ENCODE measurements around the gene PAPSS1.
"Not testable (repeated sequence)": the region's sequence is repeated elsewhere in the genome, so short reads cannot be mapped to it uniquely, and the experiment has no call there.

The PAPSS1 gene

DNA sequence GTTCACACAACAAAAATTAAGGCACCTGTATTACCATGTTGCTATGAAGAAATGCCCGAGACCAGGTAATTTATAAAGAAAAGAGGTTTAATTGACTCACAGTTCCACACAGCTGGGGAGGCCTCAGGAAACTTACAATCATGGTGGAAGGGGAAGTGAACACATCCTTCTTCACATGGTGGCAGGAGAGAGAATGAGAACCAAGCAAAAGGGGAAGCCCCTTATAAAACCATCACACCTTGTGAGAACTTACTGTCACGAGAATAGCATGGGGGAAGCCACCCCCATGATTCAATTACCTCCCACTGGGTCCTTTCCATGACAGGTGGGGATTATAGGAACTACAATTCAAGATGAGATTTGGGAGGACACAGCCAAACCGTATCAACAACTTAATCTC lies 68.6 kb downstream of the PAPSS1 start:
- not testable (repeated sequence) for H3K9ac ChIP-seq (ENCODE audit: low read length in 2 of 2); H3K4me3 ChIP-seq (ENCODE audit: low read length in 2 of 2); H3K9me3 ChIP-seq (ENCODE audit: control insufficient read depth in 2 of 2, low read length in 2 of 2); H3K4me1 ChIP-seq (ENCODE audit: control insufficient read depth, insufficient read depth, low read length); H3K27me3 ChIP-seq (ENCODE audit: control insufficient read depth in 1 of 2, insufficient read depth in 2 of 2, low read length in 2 of 2); H3K27ac ChIP-seq (ENCODE audit: low read length)
- H3K36me3 ChIP-seq (ENCODE audit: control insufficient read depth in 2 of 2, insufficient read depth in 2 of 2, low read length in 2 of 2): peaks cover 4 to 25% of the 10 kb centered on the region in 2 donors

- Histone ChIP-seq H3K4me1 (ENCODE audit: control insufficient read depth, insufficient read depth, low read length) (no peaks in the 10 kb centered on the region), H3K36me3 (ENCODE audit: control insufficient read depth in 2 of 2, insufficient read depth in 2 of 2, low read length in 2 of 2) (peaks cover 4 to 24% of the 10 kb centered on the region in 2 donors), H3K9me3 (ENCODE audit: control insufficient read depth in 2 of 2, low read length in 2 of 2) (no peaks in the 10 kb centered on the region), H3K4me3 (ENCODE audit: low read length in 2 of 2) (no peak overlapping the region), H3K27me3 (ENCODE audit: control insufficient read depth in 1 of 2, insufficient read depth in 2 of 2, low read length in 2 of 2) (no peaks in the 10 kb centered on the region), H3K9ac (ENCODE audit: low read length in 2 of 2) (no peak overlapping the region), H3K27ac (ENCODE audit: low read length) (no peak overlapping the region)
Measured at GRCh38 chr4:107650251-107650650, 69.8 kb downstream of the PAPSS1 start.

DNA sequence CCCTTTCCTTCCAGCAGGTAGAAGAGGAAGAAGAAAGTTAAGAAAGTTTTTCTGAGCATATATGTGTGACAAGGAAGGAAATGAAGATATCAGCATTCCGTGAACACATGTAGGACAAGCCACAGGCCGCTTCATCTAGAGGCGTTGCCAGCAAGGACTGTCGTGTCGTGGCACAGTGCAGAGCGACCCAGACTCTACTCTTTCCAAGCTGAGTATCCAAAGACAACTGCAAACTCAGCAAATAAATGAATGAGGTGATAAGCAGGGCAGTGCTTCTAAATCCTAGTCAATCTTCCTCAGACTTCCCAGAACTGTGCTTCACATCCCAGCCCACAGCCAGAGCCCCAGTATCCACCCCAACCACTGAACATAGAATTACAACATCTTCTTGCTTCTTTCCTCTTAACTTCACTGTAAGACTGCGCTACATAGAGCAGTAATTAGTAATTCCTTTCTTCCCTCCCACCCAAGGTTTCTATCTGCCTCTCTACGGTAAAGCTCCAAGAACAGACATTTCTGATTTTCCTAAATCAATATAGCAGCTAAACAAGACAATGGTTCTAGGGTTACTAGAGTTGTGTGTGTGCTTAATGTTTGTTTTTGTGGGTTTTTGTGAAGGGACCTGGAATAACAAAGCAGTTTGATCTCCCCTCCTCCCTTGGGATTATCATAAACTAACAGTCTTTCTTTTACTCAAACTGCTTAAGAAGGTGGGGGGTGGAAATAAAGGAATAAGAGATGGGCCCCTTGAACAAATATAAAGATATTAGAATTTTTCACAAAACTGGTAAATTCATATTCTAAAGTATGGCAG lies 71.6 kb downstream of the PAPSS1 start:
- Histone ChIP-seq H3K36me3 (ENCODE audit: control insufficient read depth in 2 of 2, insufficient read depth in 2 of 2, low read length in 2 of 2) (peaks cover 13 to 22% of the 10 kb centered on the region in 2 donors), H3K27ac (ENCODE audit: low read length) (no peak overlapping the region), H3K9ac (ENCODE audit: low read length in 2 of 2) (no peak overlapping the region), H3K4me3 (ENCODE audit: low read length in 2 of 2) (no peak overlapping the region), H3K27me3 (ENCODE audit: control insufficient read depth in 1 of 2, insufficient read depth in 2 of 2, low read length in 2 of 2) (no peaks in the 10 kb centered on the region), H3K4me1 (ENCODE audit: control insufficient read depth, insufficient read depth, low read length) (no peaks in the 10 kb centered on the region), H3K9me3 (ENCODE audit: control insufficient read depth in 2 of 2, low read length in 2 of 2) (no peaks in the 10 kb centered on the region)

GRCh38 chr4:107647591-107647990 lies 72.4 kb downstream of the PAPSS1 start:
- Histone ChIP-seq H3K4me3 (ENCODE audit: low read length in 2 of 2) (no peak overlapping the region), H3K9ac (ENCODE audit: low read length in 2 of 2) (no peak overlapping the region), H3K4me1 (ENCODE audit: control insufficient read depth, insufficient read depth, low read length) (no peaks in the 10 kb centered on the region), H3K9me3 (ENCODE audit: control insufficient read depth in 2 of 2, low read length in 2 of 2) (no peaks in the 10 kb centered on the region), H3K27me3 (ENCODE audit: control insufficient read depth in 1 of 2, insufficient read depth in 2 of 2, low read length in 2 of 2) (no peaks in the 10 kb centered on the region), H3K27ac (ENCODE audit: low read length) (no peak overlapping the region), H3K36me3 (ENCODE audit: control insufficient read depth in 2 of 2, insufficient read depth in 2 of 2, low read length in 2 of 2) (peaks cover 13 to 19% of the 10 kb centered on the region in 2 donors)

- Histone ChIP-seq H3K4me3 (ENCODE audit: low read length in 2 of 2) (no peak overlapping the region), H3K36me3 (ENCODE audit: control insufficient read depth in 2 of 2, insufficient read depth in 2 of 2, low read length in 2 of 2) (peaks cover 10 to 11% of the 10 kb centered on the region in 2 donors), H3K9me3 (ENCODE audit: control insufficient read depth in 2 of 2, low read length in 2 of 2) (no peaks in the 10 kb centered on the region), H3K27me3 (ENCODE audit: control insufficient read depth in 1 of 2, insufficient read depth in 2 of 2, low read length in 2 of 2) (no peaks in the 10 kb centered on the region), H3K9ac (ENCODE audit: low read length in 2 of 2) (no peak overlapping the region), H3K27ac (ENCODE audit: low read length) (no peak overlapping the region), H3K4me1 (ENCODE audit: control insufficient read depth, insufficient read depth, low read length) (no peaks in the 10 kb centered on the region)
Measured at GRCh38 chr4:107645604-107646003, 74.4 kb downstream of the PAPSS1 start.

- no peak overlapping the region for H3K9ac ChIP-seq (ENCODE audit: low read length in 2 of 2)
- peaks cover 10 to 11% of the 10 kb centered on the region in 2 donors for H3K36me3 ChIP-seq (ENCODE audit: control insufficient read depth in 2 of 2, insufficient read depth in 2 of 2, low read length in 2 of 2)
- H3K27me3 ChIP-seq (ENCODE audit: control insufficient read depth in 1 of 2, insufficient read depth in 2 of 2, low read length in 2 of 2): no peaks in the 10 kb centered on the region
- H3K4me3 ChIP-seq (ENCODE audit: low read length in 2 of 2): no peak overlapping the region
- no peaks in the 10 kb centered on the region for H3K4me1 ChIP-seq (ENCODE audit: control insufficient read depth, insufficient read depth, low read length)
- no peak overlapping the region for H3K27ac ChIP-seq (ENCODE audit: low read length)
- no peaks in the 10 kb centered on the region for H3K9me3 ChIP-seq (ENCODE audit: control insufficient read depth in 2 of 2, low read length in 2 of 2)
Measured at GRCh38 chr4:107643021-107643420, 77.0 kb downstream of the PAPSS1 start.

DNA sequence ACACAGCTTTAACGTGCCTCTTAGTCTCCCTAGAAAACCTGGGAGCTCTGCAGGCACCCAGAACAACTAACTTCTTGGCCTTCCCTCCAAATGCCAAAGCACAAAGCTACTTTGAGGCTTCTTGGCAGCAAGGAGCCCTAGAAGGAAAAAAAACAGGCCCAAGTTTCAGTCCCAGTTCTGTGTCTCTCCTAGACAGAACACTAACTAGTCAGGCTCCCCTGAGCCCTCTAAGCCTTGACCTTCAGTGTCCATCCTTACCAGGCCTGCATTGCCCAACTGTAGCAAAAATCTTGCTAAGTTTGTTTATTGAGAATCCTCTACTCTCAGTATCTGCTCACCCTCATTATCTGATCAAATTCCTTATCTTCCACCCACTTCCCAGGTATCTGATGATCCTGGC lies 79.2 kb downstream of the PAPSS1 start:
- Histone ChIP-seq H3K27me3 (ENCODE audit: control insufficient read depth in 1 of 2, insufficient read depth in 2 of 2, low read length in 2 of 2) (no peaks in the 10 kb centered on the region), H3K27ac (ENCODE audit: low read length) (no peak overlapping the region), H3K36me3 (ENCODE audit: control insufficient read depth in 2 of 2, insufficient read depth in 2 of 2, low read length in 2 of 2) (peaks cover 10 to 11% of the 10 kb centered on the region in 2 donors), H3K4me1 (ENCODE audit: control insufficient read depth, insufficient read depth, low read length) (no peaks in the 10 kb centered on the region), H3K9ac (ENCODE audit: low read length in 2 of 2) (no peak overlapping the region), H3K4me3 (ENCODE audit: low read length in 2 of 2) (no peak overlapping the region), H3K9me3 (ENCODE audit: control insufficient read depth in 2 of 2, low read length in 2 of 2) (no peaks in the 10 kb centered on the region)

- no peaks in the 10 kb centered on the region for H3K27me3 ChIP-seq (ENCODE audit: control insufficient read depth in 1 of 2, insufficient read depth in 2 of 2, low read length in 2 of 2)
- H3K9me3 ChIP-seq (ENCODE audit: control insufficient read depth in 2 of 2, low read length in 2 of 2): no peaks in the 10 kb centered on the region
- no peak overlapping the region for H3K27ac ChIP-seq (ENCODE audit: low read length)
- H3K4me1 ChIP-seq (ENCODE audit: control insufficient read depth, insufficient read depth, low read length): no peaks in the 10 kb centered on the region
- H3K36me3 ChIP-seq (ENCODE audit: control insufficient read depth in 2 of 2, insufficient read depth in 2 of 2, low read length in 2 of 2): peaks cover 10 to 11% of the 10 kb centered on the region in 2 donors
- H3K4me3 ChIP-seq (ENCODE audit: low read length in 2 of 2): no peak overlapping the region
- no peak overlapping the region for H3K9ac ChIP-seq (ENCODE audit: low read length in 2 of 2)
Measured at GRCh38 chr4:107640197-107640596, 79.8 kb downstream of the PAPSS1 start.

DNA sequence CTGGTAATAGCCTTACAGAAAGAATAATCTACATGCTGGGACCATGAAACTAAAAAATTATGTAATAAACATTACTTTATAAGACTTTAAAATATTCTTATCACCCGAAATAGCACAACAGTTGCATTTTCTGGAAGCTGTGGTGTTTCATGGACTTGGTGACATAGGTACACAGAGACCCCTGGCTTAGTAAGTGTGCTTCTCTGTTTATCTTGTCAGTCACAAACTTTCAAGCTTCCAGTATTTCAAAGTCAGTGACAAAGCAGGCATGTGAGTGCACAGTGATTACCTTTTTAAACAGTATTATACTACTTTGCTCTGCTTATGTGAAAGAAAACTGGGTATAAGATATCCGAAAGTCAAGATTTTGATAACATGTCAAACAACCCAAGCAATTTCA lies 84.3 kb downstream of the PAPSS1 start:
- Histone ChIP-seq H3K9me3 (ENCODE audit: control insufficient read depth in 2 of 2, low read length in 2 of 2) (no peaks in the 10 kb centered on the region), H3K4me3 (ENCODE audit: low read length in 2 of 2) (no peak overlapping the region), H3K4me1 (ENCODE audit: control insufficient read depth, insufficient read depth, low read length) (no peaks in the 10 kb centered on the region), H3K27me3 (ENCODE audit: control insufficient read depth in 1 of 2, insufficient read depth in 2 of 2, low read length in 2 of 2) (no peaks in the 10 kb centered on the region), H3K9ac (ENCODE audit: low read length in 2 of 2) (no peak overlapping the region), H3K27ac (ENCODE audit: low read length) (no peak overlapping the region), H3K36me3 (ENCODE audit: control insufficient read depth in 2 of 2, insufficient read depth in 2 of 2, low read length in 2 of 2) (no peaks in the 10 kb centered on the region)

- Histone ChIP-seq H3K4me1 (ENCODE audit: control insufficient read depth, insufficient read depth, low read length) (no peaks in the 10 kb centered on the region), H3K4me3 (ENCODE audit: low read length in 2 of 2) (no peak overlapping the region), H3K27ac (ENCODE audit: low read length) (no peak overlapping the region), H3K9me3 (ENCODE audit: control insufficient read depth in 2 of 2, low read length in 2 of 2) (no peaks in the 10 kb centered on the region), H3K9ac (ENCODE audit: low read length in 2 of 2) (no peak overlapping the region), H3K27me3 (ENCODE audit: control insufficient read depth in 1 of 2, insufficient read depth in 2 of 2, low read length in 2 of 2) (no peaks in the 10 kb centered on the region), H3K36me3 (ENCODE audit: control insufficient read depth in 2 of 2, insufficient read depth in 2 of 2, low read length in 2 of 2) (no peaks in the 10 kb centered on the region)
Measured at GRCh38 chr4:107631560-107631959, 88.5 kb downstream of the PAPSS1 start.

- H3K9me3 ChIP-seq (ENCODE audit: control insufficient read depth in 2 of 2, low read length in 2 of 2): no peaks in the 10 kb centered on the region
- no peak overlapping the region for H3K4me3 ChIP-seq (ENCODE audit: low read length in 2 of 2)
- H3K36me3 ChIP-seq (ENCODE audit: control insufficient read depth in 2 of 2, insufficient read depth in 2 of 2, low read length in 2 of 2): no peaks in the 10 kb centered on the region
- no peaks in the 10 kb centered on the region for H3K4me1 ChIP-seq (ENCODE audit: control insufficient read depth, insufficient read depth, low read length)
- no peak overlapping the region for H3K9ac ChIP-seq (ENCODE audit: low read length in 2 of 2)
- no peak overlapping the region for H3K27ac ChIP-seq (ENCODE audit: low read length)
- no peaks in the 10 kb centered on the region for H3K27me3 ChIP-seq (ENCODE audit: control insufficient read depth in 1 of 2, insufficient read depth in 2 of 2, low read length in 2 of 2)
Measured at GRCh38 chr4:107630185-107630705, 89.8 kb downstream of the PAPSS1 start.
